Measurements from ENCODE around the gene SNTG2.

The SNTG2 gene

GRCh38 chr2:1310866-1311265 is 360.2 kb downstream of the SNTG2 start:
- no peak overlapping the region for H3K27ac ChIP-seq (ENCODE audit: low read depth, low read length)
- H3K4me3 ChIP-seq (ENCODE audit: low read depth in 1 of 2, low read length in 2 of 2) = no peak overlapping the region

GRCh38 chr2:1313240-1313924 is 362.7 kb downstream of the SNTG2 start:
- Histone ChIP-seq H3K4me1 (ENCODE audit: insufficient read depth, low read length) (no peaks in the 10 kb centered on the region), H3K4me3 (ENCODE audit: low read depth in 1 of 2, low read length in 2 of 2) (no peak overlapping the region), H3K9ac (ENCODE audit: low read length) (no peak overlapping the region), H3K27ac (ENCODE audit: low read depth, low read length) (no peak overlapping the region), H3K27me3 (ENCODE audit: control insufficient read depth in 1 of 2, insufficient read depth in 2 of 2, low read length in 2 of 2) (no peaks in the 10 kb centered on the region), H3K36me3 (ENCODE audit: insufficient read depth, low read length) (no peaks in the 10 kb centered on the region), H3K9me3 (ENCODE audit: low read length) (no peaks in the 10 kb centered on the region)

More at GRCh38 chr2:1310866-1311265, 360.2 kb downstream of the SNTG2 start:
- no peaks in the 10 kb centered on the region for H3K36me3 ChIP-seq (ENCODE audit: insufficient read depth, low read length)
- no peaks in the 10 kb centered on the region for H3K9me3 ChIP-seq (ENCODE audit: low read length)
- H3K9ac ChIP-seq (ENCODE audit: low read length) = no peak overlapping the region
- no peaks in the 10 kb centered on the region for H3K4me1 ChIP-seq (ENCODE audit: insufficient read depth, low read length)
- no peaks in the 10 kb centered on the region for H3K27me3 ChIP-seq (ENCODE audit: control insufficient read depth in 1 of 2, insufficient read depth in 2 of 2, low read length in 2 of 2)

- H3K9ac ChIP-seq (ENCODE audit: low read length) = no peak overlapping the region
- H3K27me3 ChIP-seq (ENCODE audit: control insufficient read depth in 1 of 2, insufficient read depth in 2 of 2, low read length in 2 of 2) = no peaks in the 10 kb centered on the region
- H3K9me3 ChIP-seq (ENCODE audit: low read length) = no peaks in the 10 kb centered on the region
- H3K36me3 ChIP-seq (ENCODE audit: insufficient read depth, low read length) = no peaks in the 10 kb centered on the region
- no peaks in the 10 kb centered on the region for H3K4me1 ChIP-seq (ENCODE audit: insufficient read depth, low read length)
- no peak overlapping the region for H3K27ac ChIP-seq (ENCODE audit: low read depth, low read length)
- H3K4me3 ChIP-seq (ENCODE audit: low read depth in 1 of 2, low read length in 2 of 2) = no peak overlapping the region
Measured at GRCh38 chr2:1314254-1314653, 363.6 kb downstream of the SNTG2 start.

GRCh38 chr2:1318366-1319009 is 367.8 kb downstream of the SNTG2 start:
- H3K9ac ChIP-seq (ENCODE audit: low read length) = no peak overlapping the region
- no peaks in the 10 kb centered on the region for H3K9me3 ChIP-seq (ENCODE audit: low read length)
- H3K4me3 ChIP-seq (ENCODE audit: low read depth in 1 of 2, low read length in 2 of 2) = no peak overlapping the region
- H3K4me1 ChIP-seq (ENCODE audit: insufficient read depth, low read length) = no peaks in the 10 kb centered on the region
- H3K36me3 ChIP-seq (ENCODE audit: insufficient read depth, low read length) = no peaks in the 10 kb centered on the region
- no peaks in the 10 kb centered on the region for H3K27me3 ChIP-seq (ENCODE audit: control insufficient read depth in 1 of 2, insufficient read depth in 2 of 2, low read length in 2 of 2)
- no peak overlapping the region for H3K27ac ChIP-seq (ENCODE audit: low read depth, low read length)

- no peak overlapping the region for H3K9ac ChIP-seq (ENCODE audit: low read length)
- no peaks in the 10 kb centered on the region for H3K36me3 ChIP-seq (ENCODE audit: insufficient read depth, low read length)
- H3K9me3 ChIP-seq (ENCODE audit: low read length) = no peaks in the 10 kb centered on the region
- H3K27me3 ChIP-seq (ENCODE audit: control insufficient read depth in 1 of 2, insufficient read depth in 2 of 2, low read length in 2 of 2) = no peaks in the 10 kb centered on the region
- H3K4me1 ChIP-seq (ENCODE audit: insufficient read depth, low read length) = no peaks in the 10 kb centered on the region
- H3K27ac ChIP-seq (ENCODE audit: low read depth, low read length) = no peak overlapping the region
- H3K4me3 ChIP-seq (ENCODE audit: low read depth in 1 of 2, low read length in 2 of 2) = no peak overlapping the region
Measured at GRCh38 chr2:1319393-1319792, 368.7 kb downstream of the SNTG2 start.

GRCh38 chr2:1321321-1321720 is 370.7 kb downstream of the SNTG2 start:
- no peaks in the 10 kb centered on the region for H3K27me3 ChIP-seq (ENCODE audit: control insufficient read depth in 1 of 2, insufficient read depth in 2 of 2, low read length in 2 of 2)
- H3K36me3 ChIP-seq (ENCODE audit: insufficient read depth, low read length) = no peaks in the 10 kb centered on the region
- H3K4me3 ChIP-seq (ENCODE audit: low read depth in 1 of 2, low read length in 2 of 2) = no peak overlapping the region
- no peaks in the 10 kb centered on the region for H3K4me1 ChIP-seq (ENCODE audit: insufficient read depth, low read length)
- H3K9ac ChIP-seq (ENCODE audit: low read length) = no peak overlapping the region
- no peak overlapping the region for H3K27ac ChIP-seq (ENCODE audit: low read depth, low read length)
- no peaks in the 10 kb centered on the region for H3K9me3 ChIP-seq (ENCODE audit: low read length)

- H3K27ac ChIP-seq (ENCODE audit: low read depth, low read length) = no peak overlapping the region
- H3K4me1 ChIP-seq (ENCODE audit: insufficient read depth, low read length) = no peaks in the 10 kb centered on the region
- H3K4me3 ChIP-seq (ENCODE audit: low read depth in 1 of 2, low read length in 2 of 2) = no peak overlapping the region
- H3K9ac ChIP-seq (ENCODE audit: low read length) = no peak overlapping the region
- no peaks in the 10 kb centered on the region for H3K36me3 ChIP-seq (ENCODE audit: insufficient read depth, low read length)
- no peaks in the 10 kb centered on the region for H3K9me3 ChIP-seq (ENCODE audit: low read length)
- no peaks in the 10 kb centered on the region for H3K27me3 ChIP-seq (ENCODE audit: control insufficient read depth in 1 of 2, insufficient read depth in 2 of 2, low read length in 2 of 2)
Measured at GRCh38 chr2:1324884-1325283, 374.2 kb downstream of the SNTG2 start.

GRCh38 chr2:1328684-1329083 is 378.0 kb downstream of the SNTG2 start:
- no peaks in the 10 kb centered on the region for H3K4me1 ChIP-seq (ENCODE audit: insufficient read depth, low read length)
- no peak overlapping the region for H3K9ac ChIP-seq (ENCODE audit: low read length)
- H3K9me3 ChIP-seq (ENCODE audit: low read length) = no peaks in the 10 kb centered on the region
- H3K27me3 ChIP-seq (ENCODE audit: control insufficient read depth in 1 of 2, insufficient read depth in 2 of 2, low read length in 2 of 2) = no peaks in the 10 kb centered on the region
- H3K36me3 ChIP-seq (ENCODE audit: insufficient read depth, low read length) = no peaks in the 10 kb centered on the region
- no peak overlapping the region for H3K27ac ChIP-seq (ENCODE audit: low read depth, low read length)
- no peak overlapping the region for H3K4me3 ChIP-seq (ENCODE audit: low read depth in 1 of 2, low read length in 2 of 2)

GRCh38 chr2:1339388-1340140 is 388.9 kb downstream of the SNTG2 start:
- Histone ChIP-seq H3K9ac (ENCODE audit: low read length) (no peak overlapping the region), H3K27ac (ENCODE audit: low read depth, low read length) (no peak overlapping the region)

GRCh38 chr2:1340141-1340512 is 389.5 kb downstream of the SNTG2 start:
- no peak overlapping the region for H3K9ac ChIP-seq (ENCODE audit: low read length)
- H3K36me3 ChIP-seq (ENCODE audit: insufficient read depth, low read length) = no peaks in the 10 kb centered on the region
- no peaks in the 10 kb centered on the region for H3K27me3 ChIP-seq (ENCODE audit: control insufficient read depth in 1 of 2, insufficient read depth in 2 of 2, low read length in 2 of 2)
- no peaks in the 10 kb centered on the region for H3K9me3 ChIP-seq (ENCODE audit: low read length)
- no peak overlapping the region for H3K27ac ChIP-seq (ENCODE audit: low read depth, low read length)
- H3K4me1 ChIP-seq (ENCODE audit: insufficient read depth, low read length) = no peaks in the 10 kb centered on the region
- no peak overlapping the region for H3K4me3 ChIP-seq (ENCODE audit: low read depth in 1 of 2, low read length in 2 of 2)

More at GRCh38 chr2:1339388-1340140, 388.9 kb downstream of the SNTG2 start:
- Histone ChIP-seq H3K36me3 (ENCODE audit: insufficient read depth, low read length) (no peaks in the 10 kb centered on the region), H3K9me3 (ENCODE audit: low read length) (no peaks in the 10 kb centered on the region), H3K4me3 (ENCODE audit: low read depth in 1 of 2, low read length in 2 of 2) (no peak overlapping the region), H3K4me1 (ENCODE audit: insufficient read depth, low read length) (no peaks in the 10 kb centered on the region), H3K27me3 (ENCODE audit: control insufficient read depth in 1 of 2, insufficient read depth in 2 of 2, low read length in 2 of 2) (no peaks in the 10 kb centered on the region)

- Histone ChIP-seq H3K4me3 (ENCODE audit: low read depth in 1 of 2, low read length in 2 of 2) (no peak overlapping the region), H3K4me1 (ENCODE audit: insufficient read depth, low read length) (no peaks in the 10 kb centered on the region), H3K27ac (ENCODE audit: low read depth, low read length) (no peak overlapping the region), H3K9me3 (ENCODE audit: low read length) (no peaks in the 10 kb centered on the region), H3K27me3 (ENCODE audit: control insufficient read depth in 1 of 2, insufficient read depth in 2 of 2, low read length in 2 of 2) (no peaks in the 10 kb centered on the region), H3K36me3 (ENCODE audit: insufficient read depth, low read length) (no peaks in the 10 kb centered on the region), H3K9ac (ENCODE audit: low read length) (no peak overlapping the region)
Measured at GRCh38 chr2:1341404-1342120, 390.9 kb downstream of the SNTG2 start.
